ENCODE measurements around the gene WNT3.
"Not testable (repeated sequence)": the region's sequence is repeated elsewhere in the genome, so short reads cannot be mapped to it uniquely, and the experiment has no call there.

The WNT3 gene

GRCh38 chr17:46771561-46772474 is 46.7 kb downstream of the WNT3 start:
- DNase-seq (ENCODE audit: low read depth) = no peak
- TF ChIP-seq CTCF (IDR thresholded peaks at IDR 0.05; ENCODE audit: insufficient read depth, low read depth, low read length, missing control alignments) = no peak
- H3K4me3 ChIP-seq (ENCODE audit: low read depth, low read length) = peak overlapping the region; percentile 57

GRCh38 chr17:46770818-46771560 is 47.5 kb downstream of the WNT3 start:
- DNase-seq (ENCODE audit: low read depth) = no peak
- no peak for TF ChIP-seq CTCF (IDR thresholded peaks at IDR 0.05; ENCODE audit: insufficient read depth, low read depth, low read length, missing control alignments)
- H3K4me3 ChIP-seq (ENCODE audit: low read depth, low read length) = peak overlapping the region; percentile 36

- H3K4me3 ChIP-seq (ENCODE audit: low read depth, low read length) = no peak overlapping the region
- no peak for DNase-seq (ENCODE audit: low read depth)
- no peak for TF ChIP-seq CTCF (IDR thresholded peaks at IDR 0.05; ENCODE audit: insufficient read depth, low read depth, low read length, missing control alignments)
These were observed 48.1 kb downstream of the WNT3 start for GRCh38 chr17:46770439-46770817.

GRCh38 chr17:46769531-46770438 is 48.7 kb downstream of the WNT3 start:
- no peak overlapping the region for H3K4me3 ChIP-seq (ENCODE audit: low read depth, low read length)
- no peak for DNase-seq (ENCODE audit: low read depth)
- TF ChIP-seq CTCF (IDR thresholded peaks at IDR 0.05; ENCODE audit: insufficient read depth, low read depth, low read length, missing control alignments) = no peak

GRCh38 chr17:46768896-46769295 is 49.6 kb downstream of the WNT3 start:
- not testable (repeated sequence) for DNase-seq (ENCODE audit: low read depth)

GRCh38 chr17:46768540-46768870 is 50.0 kb downstream of the WNT3 start:
- no peak for TF ChIP-seq CTCF (IDR thresholded peaks at IDR 0.05; ENCODE audit: insufficient read depth, low read depth, low read length, missing control alignments)
- no peak overlapping the region for H3K4me3 ChIP-seq (ENCODE audit: low read depth, low read length)
- DNase-seq (ENCODE audit: low read depth) = no peak

More at GRCh38 chr17:46768896-46769295, 49.6 kb downstream of the WNT3 start:
- H3K4me3 ChIP-seq (ENCODE audit: low read depth, low read length) = not testable (repeated sequence)
